ENCODE results near the gene ANKRD13B. TPM values are rescaled to one million over a fixed set of nuclear protein-coding genes. Genes with fewer than 3 reads are reported as not detected.
A peak's percentile ranks its signal among the peaks of the same experiment; 100 is the strongest.

ANKRD13B gene
- total RNA-seq, 3 donors from 2014 or later = 8.5 to 13.0 (median 9.2) TPM

DNA sequence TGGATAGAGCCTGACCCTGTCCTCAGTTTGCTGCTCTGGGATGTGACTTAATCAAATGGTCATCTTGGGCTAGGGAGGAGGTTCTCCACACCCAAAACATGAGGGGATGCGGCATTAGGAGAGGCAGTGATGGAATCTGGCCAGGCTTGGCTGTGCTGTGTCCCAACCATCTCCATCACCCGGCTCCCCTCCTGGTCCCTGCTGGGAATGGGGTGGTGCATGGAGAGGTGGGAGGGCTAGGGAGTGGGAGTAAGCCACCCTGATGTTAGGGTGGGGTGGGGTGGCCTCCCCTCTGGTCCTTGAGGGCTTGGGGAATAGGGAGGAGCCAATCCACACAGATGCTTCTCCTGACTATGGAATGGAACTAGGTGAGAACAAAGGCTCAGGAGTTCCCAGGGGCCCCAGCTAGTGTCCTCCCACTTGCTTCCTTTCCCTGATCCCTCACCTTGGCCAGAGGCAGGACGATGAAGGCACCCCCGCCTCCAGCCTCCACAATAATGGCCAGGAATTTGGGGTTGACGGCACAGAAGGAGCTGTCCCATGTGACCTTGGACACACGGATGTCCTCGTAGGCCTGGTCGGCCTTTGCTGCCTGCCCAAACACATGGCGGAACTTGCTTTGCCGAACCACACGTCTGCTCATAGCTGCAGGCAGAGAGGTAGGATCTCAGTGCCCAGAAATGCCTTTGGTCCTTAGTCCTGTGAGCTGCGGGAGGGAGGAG lies 28.0 kb downstream of the ANKRD13B start:
- Histone ChIP-seq H3K4me3 (no peak overlapping the region), H3K36me3 (no peaks in the 10 kb centered on the region), H3K9me3 (no peaks in the 10 kb centered on the region), H3K27me3 (no peaks in the 10 kb centered on the region), H3K27ac (no peak overlapping the region), H3K4me1 (peaks cover 8 to 16% of the 10 kb centered on the region in 2 donors)
- DNase-seq (ENCODE audit: low spot score in 2 of 2) = no peak
- intact Hi-C loops (cut with DNase I; ENCODE audit: low total_unique reads) = no loop called here
- no peak for TF ChIP-seq CTCF (IDR thresholded peaks at IDR 0.05)
- no peak for TF ChIP-seq POLR2AphosphoS5 (IDR thresholded peaks at IDR 0.05)
- TF ChIP-seq POLR2A (IDR thresholded peaks at IDR 0.05) = no peak

DNA sequence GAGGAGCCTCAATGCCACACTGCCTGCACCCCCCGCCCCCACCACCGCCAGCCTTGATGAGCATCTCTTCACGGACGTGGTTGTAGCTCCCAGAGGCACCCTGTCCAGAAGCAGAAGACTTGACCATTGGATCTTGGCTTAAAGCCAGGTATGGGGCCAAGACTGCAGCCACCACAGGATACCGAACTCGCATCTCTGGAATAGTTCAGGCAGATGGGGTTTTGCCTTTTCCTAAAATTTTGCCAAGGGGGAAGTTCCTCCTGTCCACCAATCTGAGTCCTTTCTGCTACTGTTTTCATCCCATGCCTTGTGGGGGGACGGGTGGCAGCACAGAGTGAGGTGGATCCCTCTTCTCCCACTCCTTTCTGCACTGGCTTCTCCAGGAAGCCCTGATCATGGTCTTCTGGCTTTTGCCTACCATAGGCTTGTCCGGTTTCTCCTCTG lies 28.8 kb downstream of the ANKRD13B start:
- Histone ChIP-seq H3K4me3 (peak overlapping the region; percentile 67 to 69 (median 69)), H3K9me3 (no peaks in the 10 kb centered on the region), H3K4me1 (peaks cover 7 to 10% of the 10 kb centered on the region in 2 donors), H3K27ac (no peak overlapping the region), H3K36me3 (no peaks in the 10 kb centered on the region), H3K27me3 (no peaks in the 10 kb centered on the region)
- intact Hi-C loops (cut with DNase I; ENCODE audit: low total_unique reads) = no loop called here
- DNase-seq (ENCODE audit: low spot score in 2 of 2) = no peak
- TF ChIP-seq POLR2A (IDR thresholded peaks at IDR 0.05) (no peak), POLR2AphosphoS5 (IDR thresholded peaks at IDR 0.05) (no peak), CTCF (IDR thresholded peaks at IDR 0.05) (no peak)

- no peaks in the 10 kb centered on the region for H3K27me3 ChIP-seq
- TF ChIP-seq CTCF (IDR thresholded peaks at IDR 0.05) (no peak), POLR2A (IDR thresholded peaks at IDR 0.05) (no peak), POLR2AphosphoS5 (IDR thresholded peaks at IDR 0.05) (no peak)
- no peaks in the 10 kb centered on the region for H3K36me3 ChIP-seq
- H3K4me3 ChIP-seq = peak within 1 kb of the TSS; percentile 67 to 69 (median 69)
- no peak for DNase-seq (ENCODE audit: low spot score in 2 of 2)
- peak within 1 kb of the TSS in 1 of 2 donors; percentile 5 for H3K27ac ChIP-seq
- no peaks in the 10 kb centered on the region for H3K9me3 ChIP-seq
- H3K4me1 ChIP-seq = peaks cover 2% of the 10 kb centered on the region in 2 donors
- intact Hi-C loops (cut with DNase I; ENCODE audit: low total_unique reads) = no loop called here
Observed at GRCh38 chr17:29622337-29623282, 29.7 kb downstream of the ANKRD13B start, which contains the start of gene CORO6. TSS of gene CORO6 (minus strand) at chr17:29622912. CDS start at chr17:29621421, 1,491 bp downstream.

- H3K9me3 ChIP-seq = no peaks in the 10 kb centered on the region
- no peaks in the 10 kb centered on the region for H3K27me3 ChIP-seq
- no peak overlapping the region for H3K27ac ChIP-seq
- H3K4me3 ChIP-seq = peak overlapping the region; percentile 67 to 69 (median 69)
- no peaks in the 10 kb centered on the region for H3K36me3 ChIP-seq
- no peak for DNase-seq (ENCODE audit: low spot score in 2 of 2)
- intact Hi-C loops (cut with DNase I; ENCODE audit: low total_unique reads) = no loop called here
- TF ChIP-seq POLR2A (IDR thresholded peaks at IDR 0.05) (no peak), CTCF (IDR thresholded peaks at IDR 0.05) (no peak), POLR2AphosphoS5 (IDR thresholded peaks at IDR 0.05) (no peak)
- H3K4me1 ChIP-seq = no peaks in the 10 kb centered on the region
Observed at GRCh38 chr17:29623283-29623647, 30.3 kb downstream of the ANKRD13B start.

All from breast epithelium (tissue), 4 donors.